ENCODE results near the gene NAT16. TPM values are rescaled to one million over a fixed set of nuclear protein-coding genes. Genes with fewer than 3 reads are reported as not detected.

NAT16 gene
- total and polyA plus RNA-seq, 2 of the 13 experiments (the other 11 are each of a cell fraction or from before 2014, with no cell fraction given) = 0.04 TPM; not detected in 1

- TF ChIP-seq CSRNP2 (CRISPR knock-in tag; conservative IDR thresholded peaks at IDR 0.05; ENCODE audit: low read depth) (no peak), SRY (CRISPR knock-in tag; IDR thresholded peaks at IDR 0.05) (no peak), NR2F1 (CRISPR knock-in tag; IDR thresholded peaks at IDR 0.05) (no peak), ZNF354B (CRISPR knock-in tag; IDR thresholded peaks at IDR 0.05) (no peak), ZFP1 (CRISPR knock-in tag; IDR thresholded peaks at IDR 0.05) (no peak), ZNF121 (CRISPR knock-in tag; IDR thresholded peaks at IDR 0.05) (peak; percentile 64; the same call in 1 of the 2 replicates), ELF4 (CRISPR knock-in tag; IDR thresholded peaks at IDR 0.05; ENCODE audit: borderline replicate concordance) (no peak), PAWR (CRISPR knock-in tag; IDR thresholded peaks at IDR 0.05; ENCODE audit: borderline replicate concordance) (no peak), KLF16 (CRISPR knock-in tag; IDR thresholded peaks at IDR 0.05) (peak in 1 of 2 experiments; percentile 65; a peak in 1 of 4 replicates), ZBTB7B (CRISPR knock-in tag; IDR thresholded peaks at IDR 0.05) (peak; percentile 75), ADNP (CRISPR knock-in tag; IDR thresholded peaks at IDR 0.05) (no peak), AKNA (CRISPR knock-in tag; IDR thresholded peaks at IDR 0.05; ENCODE audit: borderline replicate concordance) (no peak), MAFF (IDR thresholded peaks at IDR 0.05; ENCODE audit: low read depth, low read length) (no peak), SP140L (CRISPR knock-in tag; IDR thresholded peaks at IDR 0.05; ENCODE audit: borderline replicate concordance) (no peak), GLI4 (CRISPR knock-in tag; IDR thresholded peaks at IDR 0.05; ENCODE audit: borderline replicate concordance) (no peak), ATRX (CRISPR knock-in tag; IDR thresholded peaks at IDR 0.05; ENCODE audit: borderline replicate concordance) (no peak), ZFP82 (CRISPR knock-in tag; IDR thresholded peaks at IDR 0.05; ENCODE audit: borderline replicate concordance) (peak; percentile 67; the same call in 1 of the 2 replicates), KDM4B (CRISPR knock-in tag; IDR thresholded peaks at IDR 0.05) (no peak), SRSF1 (optimal IDR thresholded peaks at IDR 0.05; ENCODE audit: low read depth, low read length) (no peak), ZNF576 (CRISPR knock-in tag; IDR thresholded peaks at IDR 0.05) (no peak), CENPX (CRISPR knock-in tag; IDR thresholded peaks at IDR 0.05) (no peak), ZNF367 (CRISPR knock-in tag; IDR thresholded peaks at IDR 0.05; ENCODE audit: borderline replicate concordance) (no peak), ZIK1 (CRISPR knock-in tag; IDR thresholded peaks at IDR 0.05; ENCODE audit: borderline replicate concordance, low read depth) (no peak; the same call in 1 of the 2 replicates)
Observed at GRCh38 chr7:101201695-101202602, 21.9 kb upstream of the NAT16 start (continued).
